B cell (primary cell): ENCODE measurements around the gene CLIP4.

ENCODE experiments used
- EZH2 ChIP-seq: IDR thresholded peaks from 2 replicates; pipeline ENCODE4 v1.6.1; 2012; ENCODE audit warnings: borderline replicate concordance, low read depth, mild to moderate bottlenecking, moderate library complexity, low read length; ENCODE audit not compliant: insufficient read depth, poor library complexity, severe bottlenecking
- TF ChIP-seq, protein P1 (sequence below): fragments of 200-600 bp; IDR thresholded peaks from one replicate; pipeline ENCODE4 v1.8.0; 2022; ENCODE audit warnings: antibody characterized with exemption, mild to moderate bottlenecking

DNA sequence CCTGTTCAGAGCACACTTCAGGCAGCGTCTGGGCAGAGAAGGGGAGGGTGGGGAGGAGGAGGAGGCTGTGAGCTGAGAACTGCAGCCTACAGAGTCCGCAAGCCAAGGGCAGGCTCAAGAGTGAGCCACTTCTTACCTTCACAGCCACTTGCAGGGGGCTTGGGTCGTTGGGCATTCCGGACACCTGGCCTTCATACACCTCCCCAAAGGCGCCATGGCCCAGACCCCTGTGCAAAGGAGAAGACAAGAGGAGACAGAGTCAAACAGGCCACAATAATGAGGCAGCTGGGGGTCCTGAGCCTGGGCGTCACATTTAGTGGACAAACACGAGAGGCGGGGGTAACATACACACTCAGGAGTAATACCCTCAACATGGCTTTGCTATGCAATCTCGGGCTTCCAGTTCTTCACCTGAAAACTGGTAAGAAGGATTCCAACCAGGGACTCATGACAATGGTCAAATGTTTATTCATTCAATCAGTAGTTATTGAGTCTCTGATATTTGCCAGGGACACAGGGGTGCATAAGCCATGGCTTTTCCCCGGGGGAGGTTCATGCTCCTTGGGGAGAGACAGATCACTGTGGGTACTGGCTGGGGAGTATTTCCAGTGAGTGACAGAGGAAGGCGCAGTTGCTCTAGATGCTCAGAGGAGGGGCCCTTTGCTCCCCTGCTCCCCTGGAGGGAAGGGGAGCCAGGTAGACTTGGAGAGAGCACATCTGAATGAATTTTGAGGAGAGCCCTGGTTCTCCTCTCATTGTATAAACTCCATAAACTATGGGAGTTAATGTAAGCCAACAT, 107.4 kb downstream of the CLIP4 start:
- TF ChIP-seq, protein P1, sequence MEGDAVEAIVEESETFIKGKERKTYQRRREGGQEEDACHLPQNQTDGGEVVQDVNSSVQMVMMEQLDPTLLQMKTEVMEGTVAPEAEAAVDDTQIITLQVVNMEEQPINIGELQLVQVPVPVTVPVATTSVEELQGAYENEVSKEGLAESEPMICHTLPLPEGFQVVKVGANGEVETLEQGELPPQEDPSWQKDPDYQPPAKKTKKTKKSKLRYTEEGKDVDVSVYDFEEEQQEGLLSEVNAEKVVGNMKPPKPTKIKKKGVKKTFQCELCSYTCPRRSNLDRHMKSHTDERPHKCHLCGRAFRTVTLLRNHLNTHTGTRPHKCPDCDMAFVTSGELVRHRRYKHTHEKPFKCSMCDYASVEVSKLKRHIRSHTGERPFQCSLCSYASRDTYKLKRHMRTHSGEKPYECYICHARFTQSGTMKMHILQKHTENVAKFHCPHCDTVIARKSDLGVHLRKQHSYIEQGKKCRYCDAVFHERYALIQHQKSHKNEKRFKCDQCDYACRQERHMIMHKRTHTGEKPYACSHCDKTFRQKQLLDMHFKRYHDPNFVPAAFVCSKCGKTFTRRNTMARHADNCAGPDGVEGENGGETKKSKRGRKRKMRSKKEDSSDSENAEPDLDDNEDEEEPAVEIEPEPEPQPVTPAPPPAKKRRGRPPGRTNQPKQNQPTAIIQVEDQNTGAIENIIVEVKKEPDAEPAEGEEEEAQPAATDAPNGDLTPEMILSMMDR = no peak
- TF ChIP-seq EZH2 = no peak
